IMR-90 (cell line): Measurements from ENCODE around the gene ADAMTS3. TPM values are rescaled to one million over a fixed set of nuclear protein-coding genes. Genes with fewer than 3 reads are reported as not detected.

ENCODE experiments used
- ATAC-seq: fragments of 200-7000 bp; cut with Tn5 transposase; 2 replicates; pipeline ENCODE4 v1.9.1; 2020; ENCODE audit warnings: low read depth, mild to moderate bottlenecking, moderate library complexity
- BruUV-seq: library from RNA; stranded (reverse); fragments of 400-500 nt; replicated peaks from 2 replicates; lab custom pipeline; 2021; lab: Mats Ljungman, UMichigan
- CTCF ChIA-PET: fragments of 300-600 bp; formaldehyde crosslinking; extraction: SDS; loops from one replicate; lab custom pipeline; 2021; ENCODE audit warnings: antibody characterized with exemption; lab: Yijun Ruan, JAX
- POLR2A ChIA-PET: fragments of 300-600 bp; sonication (Branson Sonifier 250); formaldehyde crosslinking; loops from one replicate; lab custom pipeline; 2022; ENCODE audit warnings: antibody characterized with exemption; ENCODE audit not compliant: unreplicated experiment; lab: Charles Lee
- DNase-seq: peaks from one replicate; pipeline ENCODE4 v3.0.0; 2013
- H2AFZ ChIP-seq: replicated peaks from 2 replicates; pipeline ENCODE3; 2013; ENCODE audit warnings: low read length, mild to moderate bottlenecking; ENCODE audit not compliant: poor library complexity
- H2AK5ac ChIP-seq: 2 replicates; pipeline ENCODE4 v1.6.1; 2013; ENCODE audit warnings: low read depth, low read length, inconsistent platforms
- H2AK9ac ChIP-seq: replicated peaks from 2 replicates; pipeline ENCODE3; 2013; ENCODE audit warnings: mild to moderate bottlenecking, low read depth, low read length, moderate library complexity; ENCODE audit not compliant: poor library complexity
- H2BK120ac ChIP-seq: 2 replicates; pipeline ENCODE4 v1.6.1; 2013; ENCODE audit warnings: low read depth, low read length, inconsistent platforms
- H2BK15ac ChIP-seq: 3 replicates; pipeline ENCODE4 v1.6.1; 2013; ENCODE audit warnings: low read depth, low read length, inconsistent platforms
- H2BK20ac ChIP-seq: 2 replicates; pipeline ENCODE4 v1.6.1; 2013; ENCODE audit warnings: low read depth, mild to moderate bottlenecking, inconsistent platforms, low read length, moderate library complexity
- H2BK5ac ChIP-seq: 2 replicates; pipeline ENCODE4 v1.6.1; 2013; ENCODE audit warnings: mild to moderate bottlenecking, low read depth, low read length, inconsistent platforms; ENCODE audit not compliant: poor library complexity, severe bottlenecking
- H3K14ac ChIP-seq: replicated peaks from 2 replicates; pipeline ENCODE4 v1.6.1; 2013; ENCODE audit warnings: low read depth, low read length, inconsistent platforms
- H3K18ac ChIP-seq: 2 replicates; pipeline ENCODE4 v1.6.1; 2013; ENCODE audit warnings: low read depth, low read length, control low read depth
- H3K23ac ChIP-seq: 2 replicates; pipeline ENCODE4 v1.6.1; 2013; ENCODE audit warnings: low read depth, low read length, inconsistent platforms
- H3K27ac ChIP-seq: 2 replicates; pipeline ENCODE4 v1.5.1; 2013; ENCODE audit warnings: mild to moderate bottlenecking, control low read depth, low read length; ENCODE audit not compliant: insufficient read depth
- H3K27me3 ChIP-seq: 2 replicates; pipeline ENCODE4 v1.6.1; 2013; ENCODE audit warnings: low read length; ENCODE audit not compliant: control insufficient read depth, insufficient read depth
- H3K36me3 ChIP-seq: 2 replicates; pipeline ENCODE4 v1.6.1; 2013; ENCODE audit warnings: low read length, mixed read lengths; ENCODE audit not compliant: control insufficient read depth, insufficient read depth
- H3K4ac ChIP-seq: 2 replicates; pipeline ENCODE4 v1.6.1; 2013; ENCODE audit warnings: low read depth, low read length, inconsistent platforms
- H3K4me1 ChIP-seq: 2 replicates; pipeline ENCODE4 v1.6.1; 2013; ENCODE audit warnings: low read length, mixed read lengths; ENCODE audit not compliant: control insufficient read depth, insufficient read depth
- H3K4me2 ChIP-seq: 2 replicates; pipeline ENCODE4 v1.6.1; 2013; ENCODE audit warnings: low read depth, mild to moderate bottlenecking, control low read depth, low read length, moderate library complexity
- H3K4me3 ChIP-seq: 2 replicates; pipeline ENCODE4 v1.5.1; 2013; ENCODE audit warnings: low read depth, mild to moderate bottlenecking, control low read depth, low read length, moderate library complexity; ENCODE audit not compliant: insufficient read depth
- H3K56ac ChIP-seq: 2 replicates; pipeline ENCODE4 v1.6.1; 2013; ENCODE audit warnings: low read length, inconsistent platforms; ENCODE audit not compliant: insufficient read depth; ENCODE audit errors: extremely low read depth
- H3K79me1 ChIP-seq, 2 experiments: 2 replicates each; pipeline ENCODE4 v1.6.1; 2013; ENCODE audit warnings: low read length in 2 of 2, inconsistent platforms in 1 of 2, low read depth in 1 of 2
- H3K9ac ChIP-seq: 2 replicates; pipeline ENCODE4 v1.6.1; 2013; ENCODE audit warnings: low read depth, low read length, control low read depth
- H3K9me1 ChIP-seq: 2 replicates; pipeline ENCODE4 v1.6.1; 2013; ENCODE audit warnings: low read length, inconsistent platforms; ENCODE audit not compliant: insufficient read depth
- H3K9me3 ChIP-seq: 2 replicates; pipeline ENCODE4 v1.6.1; 2013; ENCODE audit warnings: low read length; ENCODE audit not compliant: control insufficient read depth, insufficient read depth
- H4K20me1 ChIP-seq: 2 replicates; pipeline ENCODE4 v1.6.1; 2013; ENCODE audit warnings: low read length, inconsistent platforms; ENCODE audit not compliant: insufficient read depth
- H4K5ac ChIP-seq: 2 replicates; pipeline ENCODE4 v1.6.1; 2013; ENCODE audit warnings: mild to moderate bottlenecking, low read depth, low read length, control low read depth
- H4K8ac ChIP-seq, 2 experiments: 2 replicates each; pipeline ENCODE4 v1.6.1; 2013; ENCODE audit warnings: low read depth in 2 of 2, low read length in 2 of 2, control low read depth in 1 of 2, inconsistent platforms in 1 of 2
- H4K91ac ChIP-seq: 2 replicates; pipeline ENCODE4 v1.6.1; 2013; ENCODE audit warnings: low read depth, low read length, inconsistent platforms; ENCODE audit not compliant: insufficient read depth
- RFX5 ChIP-seq: IDR thresholded peaks from 2 replicates; pipeline ENCODE4 v1.8.0; 2012; ENCODE audit warnings: low read depth, mild to moderate bottlenecking, low read length, moderate library complexity
- WGBS, 2 experiments: methylation state at CpG; one replicate each; pipeline versions ENCODE4 v1.1.5 to v1.1.7; 2013; ENCODE audit warnings: missing lambda C conversion rate in 2 of 2; ENCODE audit not compliant: insufficient read length in 1 of 2; ENCODE audit errors: extremely low coverage in 2 of 2; 5-methylcytosine and 5-hydroxymethylcytosine counted together
- dilution Hi-C: fragments of 300-500 bp; cut with HindIII; formaldehyde crosslinking; loops from one replicate; pipeline ENCODE4 v1.14.3; 2018; ENCODE audit warnings: low sequenced_read_pairs; ENCODE audit not compliant: unreplicated experiment
- in situ Hi-C: fragments of 300-500 bp; cut with MboI; formaldehyde crosslinking; loops from 3 replicates; pipeline ENCODE4 v1.14.3; 2019; ENCODE audit warnings: low sequenced_read_pairs, inconsistent platforms, mixed read lengths
- intact Hi-C: fragments of 100-400 bp; cut with micrococcal nuclease; formaldehyde crosslinking; loops from 2 replicates; pipeline ENCODE4 v1.10.0; 2022
- polyA plus RNA-seq, 3 experiments: library from polyadenylated mRNA; depleted of rRNA; stranded (reverse); fragments of >200 nt; gene quantifications; 2 replicates each; pipeline ENCODE4 v1.2.3, GENCODE V29; 2012; ENCODE audit warnings: low replicate concordance in 1 of 3
- total RNA-seq: library from RNA; depleted of rRNA; stranded (reverse); fragments of >200 nt; gene quantifications from 2 replicates; pipeline ENCODE4 v1.2.3, GENCODE V29; 2012

ADAMTS3 gene
- total and polyA plus RNA-seq, 2 of the 4 experiments (the other 2 are of a cell fraction): 0.68 to 2.9 TPM

- Histone ChIP-seq H2BK20ac (no peak overlapping the region), H3K27me3 (no peaks in the 10 kb centered on the region), H3K4me1 (no peaks in the 10 kb centered on the region), H3K18ac (no peak overlapping the region), H3K4ac (no peak overlapping the region), H3K9me1 (no peaks in the 10 kb centered on the region), H3K56ac (no peak overlapping the region), H4K5ac (no peak overlapping the region), H3K9me3 (no peaks in the 10 kb centered on the region), H2BK5ac (no peak overlapping the region), H3K36me3 (no peaks in the 10 kb centered on the region), H3K79me1 (no peaks in the 10 kb centered on the region), H2BK120ac (no peak overlapping the region), H4K20me1 (no peaks in the 10 kb centered on the region), H3K23ac (no peak overlapping the region), H4K8ac (no peak overlapping the region), H3K9ac (no peak overlapping the region), H2AFZ (no peak overlapping the region), H2AK5ac (no peak overlapping the region), H2AK9ac (no peak overlapping the region), H3K4me3 (no peak overlapping the region), H4K91ac (no peak overlapping the region), H3K4me2 (no peak overlapping the region), H3K14ac (no peak overlapping the region), H3K27ac (no peak overlapping the region), H2BK15ac (no peak overlapping the region)
- 60% methylated on average over 1 of the region's 3 CpGs; no CpG with 5 or more reads in 1 of the 2 experiments for WGBS, 2 experiments
- no peak for ATAC-seq
- ChIA-PET POLR2A (no interaction called here), CTCF (no interaction called here)
- no peak for DNase-seq
- intact Hi-C loops: no loop called here
- BruUV-seq: no TSS peak
- no peak for TF ChIP-seq RFX5
- dilution Hi-C loops: no loop called here
- in situ Hi-C loops: no loop called here
Observed at GRCh38 chr4:72531322-72531721, 37.7 kb downstream of the ADAMTS3 start.
